Endothelial cell (in vitro differentiated cells): Measurements from ENCODE around the gene PRPSAP1. TPM values are rescaled to one million over a fixed set of nuclear protein-coding genes. Genes with fewer than 3 reads are reported as not detected.
A peak's percentile ranks its signal among the peaks of the same experiment; 100 is the strongest.

ENCODE experiments used
- DNase-seq: peaks from one replicate; pipeline ENCODE4 v3.0.0; 2021; ENCODE audit warnings: low spot score
- H3K27ac Mint-ChIP-seq: one replicate; pipeline ENCODE4 v1.8.0; 2021; ENCODE audit warnings: mixed read lengths, inconsistent platforms; ENCODE audit not compliant: unreplicated experiment
- H3K27me3 Mint-ChIP-seq: one replicate; pipeline ENCODE4 v1.8.0; 2021; ENCODE audit warnings: mild to moderate bottlenecking, moderate library complexity, mixed read lengths, inconsistent platforms; ENCODE audit not compliant: unreplicated experiment
- H3K36me3 Mint-ChIP-seq: one replicate; pipeline ENCODE4 v1.8.0; 2021; ENCODE audit warnings: mild to moderate bottlenecking, low read depth, mixed read lengths, inconsistent platforms; ENCODE audit not compliant: unreplicated experiment
- H3K4me1 Mint-ChIP-seq: one replicate; pipeline ENCODE4 v1.8.0; 2021; ENCODE audit warnings: mild to moderate bottlenecking, mixed read lengths, inconsistent platforms; ENCODE audit not compliant: unreplicated experiment
- H3K4me3 Mint-ChIP-seq: one replicate; pipeline ENCODE4 v1.8.0; 2021; ENCODE audit warnings: mild to moderate bottlenecking, mixed read lengths, inconsistent platforms; ENCODE audit not compliant: unreplicated experiment
- H3K9me3 Mint-ChIP-seq: one replicate; pipeline ENCODE4 v1.8.0; 2021; ENCODE audit warnings: mixed read lengths, inconsistent platforms; ENCODE audit not compliant: unreplicated experiment
- CTCF ChIP-seq: fragments of 200-600 bp; sonication (generic); IDR thresholded peaks from one replicate; pipeline ENCODE4 v1.5.0; 2021; ENCODE audit warnings: antibody characterized with exemption; ENCODE audit not compliant: unreplicated experiment
- total RNA-seq: library from RNA; stranded (reverse); fragmentation: NEBNext Ultra II Directional; extraction: Animal tissue kit (Norgen Biotek cat#: 25700); gene quantifications from one replicate; pipeline ENCODE4 v1.2.1, GENCODE V29; 2021; ENCODE audit not compliant: unreplicated experiment

The PRPSAP1 gene
- total RNA-seq, 1 donor from 2014 or later = 136 TPM

DNA sequence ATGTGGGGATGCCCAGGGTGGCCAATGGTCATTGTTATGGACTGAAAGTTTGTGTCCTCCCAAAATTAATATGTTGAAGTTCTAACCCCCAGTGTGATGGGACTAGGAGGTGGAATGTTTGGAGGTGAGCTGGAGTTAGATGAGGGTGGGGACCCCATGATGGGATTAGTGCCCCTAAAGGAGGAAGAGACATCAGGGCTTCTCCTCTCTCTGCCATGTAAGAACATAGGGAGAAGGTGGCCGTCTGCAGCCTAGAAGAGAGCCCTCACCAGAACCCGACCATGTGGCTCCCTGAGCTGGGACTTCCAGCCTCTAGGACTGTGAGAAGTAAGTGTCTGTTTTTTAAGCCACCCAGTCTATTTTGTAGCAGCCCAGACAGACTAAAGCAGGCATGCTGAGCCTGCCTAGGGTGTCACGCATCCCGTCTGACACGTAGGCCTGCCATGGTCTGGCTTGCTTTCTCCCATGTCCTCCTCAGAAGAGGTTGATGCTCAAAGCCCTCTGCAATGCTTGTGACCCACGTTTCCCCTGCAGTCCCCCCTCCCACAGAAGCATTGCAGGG lies 4.0 kb upstream of the PRPSAP1 start:
- no peak for TF ChIP-seq CTCF
- Mint-ChIP-seq H3K36me3 (no peaks in the 10 kb centered on the region), H3K4me3 (no peak overlapping the region), H3K27ac (no peak overlapping the region), H3K27me3 (peaks cover 14% of the 10 kb centered on the region), H3K9me3 (no peaks in the 10 kb centered on the region), H3K4me1 (peaks cover 13% of the 10 kb centered on the region)
- no peak for DNase-seq

- Mint-ChIP-seq H3K4me1 (peaks cover 15% of the 10 kb centered on the region), H3K36me3 (no peaks in the 10 kb centered on the region), H3K27ac (no peak overlapping the region), H3K9me3 (no peaks in the 10 kb centered on the region), H3K27me3 (peaks cover 16% of the 10 kb centered on the region), H3K4me3 (no peak overlapping the region)
- DNase-seq = no peak
- TF ChIP-seq CTCF = no peak
These were observed 3.2 kb upstream of the PRPSAP1 start for GRCh38 chr17:76356803-76357456.

GRCh38 chr17:76354747-76355310 lies 1.1 kb upstream of the PRPSAP1 start:
- H3K9me3 Mint-ChIP-seq = no peaks in the 10 kb centered on the region
- no peak for TF ChIP-seq CTCF
- no peak overlapping the region for H3K27ac Mint-ChIP-seq
- H3K4me3 Mint-ChIP-seq = peak overlapping the region; percentile 98
- peaks cover 18% of the 10 kb centered on the region for H3K27me3 Mint-ChIP-seq
- peaks cover 20% of the 10 kb centered on the region for H3K4me1 Mint-ChIP-seq
- no peak for DNase-seq
- H3K36me3 Mint-ChIP-seq = no peaks in the 10 kb centered on the region

DNA sequence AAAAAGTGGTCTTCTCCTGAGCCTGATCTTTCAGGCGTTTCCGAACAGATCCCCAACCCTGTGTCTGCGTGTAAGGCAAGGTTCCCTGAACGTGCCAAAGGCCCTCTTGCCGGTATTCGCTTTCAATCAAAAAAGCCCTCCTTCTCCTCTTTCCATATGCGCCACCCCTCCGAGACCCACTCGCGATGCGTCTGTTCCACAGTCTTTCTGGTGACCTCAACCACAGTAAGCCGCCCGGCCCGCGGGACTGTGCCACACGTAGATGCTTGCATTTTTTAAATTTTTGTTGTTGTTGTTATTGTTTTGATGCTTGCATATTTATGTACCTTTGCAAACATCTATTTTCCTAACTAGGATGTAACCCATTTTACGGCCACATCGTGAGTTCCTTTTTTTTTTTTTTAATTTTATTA lies 607 bp upstream of the PRPSAP1 start:
- no peaks in the 10 kb centered on the region for H3K36me3 Mint-ChIP-seq
- H3K4me1 Mint-ChIP-seq = peaks cover 20% of the 10 kb centered on the region
- peaks cover 18% of the 10 kb centered on the region for H3K27me3 Mint-ChIP-seq
- H3K9me3 Mint-ChIP-seq = no peaks in the 10 kb centered on the region
- peak overlapping the region; percentile 98 for H3K4me3 Mint-ChIP-seq
- no peak for DNase-seq
- TF ChIP-seq CTCF = no peak
- peak overlapping the region; percentile 99 for H3K27ac Mint-ChIP-seq

- Mint-ChIP-seq H3K4me1 (peaks cover 20% of the 10 kb centered on the region), H3K27ac (peak overlapping the region; percentile 78), H3K4me3 (peak overlapping the region; percentile 99), H3K36me3 (no peaks in the 10 kb centered on the region), H3K9me3 (no peaks in the 10 kb centered on the region), H3K27me3 (peaks cover 18% of the 10 kb centered on the region)
- TF ChIP-seq CTCF = no peak
- DNase-seq = peak; percentile 38
These were observed 615 bp downstream of the PRPSAP1 start for GRCh38 chr17:76353004-76353598.
